ACC112 (cell line): ENCODE measurements around the gene TAF1.
"Not testable (repeated sequence)": the region's sequence is repeated elsewhere in the genome, so short reads cannot be mapped to it uniquely, and the experiment has no call there.

Experiments used
- H2AFZ ChIP-seq: fragments of 200-600 bp; sonication (generic); one replicate; pipeline ENCODE4 v1.6.0; 2017; ENCODE audit warnings: antibody characterized with exemption, low read length; ENCODE audit not compliant: unreplicated experiment
- H3K27ac ChIP-seq: fragments of 200-600 bp; sonication (generic); 2 replicates; pipeline ENCODE4 v1.5.1; 2014; ENCODE audit warnings: low read depth, mild to moderate bottlenecking, antibody characterized with exemption, low read length, moderate library complexity
- H3K27me3 ChIP-seq: fragments of 200-600 bp; sonication (generic); 2 replicates; pipeline ENCODE4 v1.6.1; 2014; ENCODE audit warnings: mild to moderate bottlenecking, antibody characterized with exemption, low read length, moderate library complexity, mixed read lengths; ENCODE audit not compliant: insufficient read depth
- H3K36me3 ChIP-seq: fragments of 200-600 bp; sonication (generic); 2 replicates; pipeline ENCODE4 v1.6.1; 2016; ENCODE audit warnings: mild to moderate bottlenecking, antibody characterized with exemption, low read length, moderate library complexity, mixed read lengths; ENCODE audit not compliant: insufficient read depth
- H3K4me1 ChIP-seq: fragments of 200-600 bp; sonication (generic); one replicate; pipeline ENCODE4 v1.6.1; 2016; ENCODE audit warnings: low read length, mixed read lengths; ENCODE audit not compliant: insufficient read depth, unreplicated experiment, control insufficient read depth
- H3K4me3 ChIP-seq: fragments of 200-600 bp; sonication (generic); 2 replicates; pipeline ENCODE4 v1.5.1; 2014; ENCODE audit warnings: mild to moderate bottlenecking, low read depth, low read length
- H3K79me2 ChIP-seq: fragments of 200-600 bp; sonication (generic); one replicate; pipeline ENCODE4 v1.6.0; 2016; ENCODE audit warnings: low read length; ENCODE audit not compliant: control insufficient read depth, unreplicated experiment, insufficient read depth

Gene TAF1

GRCh38 chrX:71438750-71439149 lies 72.6 kb downstream of the TAF1 start:
- Histone ChIP-seq H3K4me1 (no peaks in the 10 kb centered on the region), H3K4me3 (no peak overlapping the region), H3K36me3 (no peaks in the 10 kb centered on the region), H2AFZ (no peak overlapping the region), H3K27me3 (no peaks in the 10 kb centered on the region), H3K79me2 (no peaks in the 10 kb centered on the region), H3K27ac (no peak overlapping the region)

DNA sequence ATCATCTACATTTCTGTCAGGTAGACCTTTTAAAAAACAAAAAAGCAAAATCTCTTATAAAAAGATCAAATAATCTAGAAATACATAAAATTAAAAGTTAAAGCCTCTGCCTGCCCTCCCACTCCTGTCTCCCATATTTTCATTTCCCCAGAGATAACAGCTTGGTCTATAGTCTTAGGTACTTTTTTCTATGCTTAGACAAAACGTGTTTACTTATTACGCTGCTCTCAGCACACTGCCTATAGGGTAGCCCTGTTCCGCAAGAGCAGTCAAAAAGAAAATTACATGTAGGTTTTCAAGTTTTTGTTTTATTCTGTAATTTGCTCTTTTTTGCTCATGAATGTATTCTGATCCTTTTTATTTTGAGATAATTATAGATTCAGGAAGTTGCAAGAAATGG lies 73.3 kb downstream of the TAF1 start:
- no peaks in the 10 kb centered on the region for H3K27me3 ChIP-seq
- no peaks in the 10 kb centered on the region for H3K36me3 ChIP-seq
- no peak overlapping the region for H3K4me3 ChIP-seq
- H3K4me1 ChIP-seq: no peaks in the 10 kb centered on the region
- H3K27ac ChIP-seq: no peak overlapping the region
- no peaks in the 10 kb centered on the region for H3K79me2 ChIP-seq
- no peak overlapping the region for H2AFZ ChIP-seq

- H3K4me1 ChIP-seq: no peaks in the 10 kb centered on the region
- H3K79me2 ChIP-seq: no peaks in the 10 kb centered on the region
- no peaks in the 10 kb centered on the region for H3K27me3 ChIP-seq
- H3K4me3 ChIP-seq: no peak overlapping the region
- no peak overlapping the region for H3K27ac ChIP-seq
- H3K36me3 ChIP-seq: no peaks in the 10 kb centered on the region
- no peak overlapping the region for H2AFZ ChIP-seq
These were observed 73.7 kb downstream of the TAF1 start for GRCh38 chrX:71439896-71440295.

DNA sequence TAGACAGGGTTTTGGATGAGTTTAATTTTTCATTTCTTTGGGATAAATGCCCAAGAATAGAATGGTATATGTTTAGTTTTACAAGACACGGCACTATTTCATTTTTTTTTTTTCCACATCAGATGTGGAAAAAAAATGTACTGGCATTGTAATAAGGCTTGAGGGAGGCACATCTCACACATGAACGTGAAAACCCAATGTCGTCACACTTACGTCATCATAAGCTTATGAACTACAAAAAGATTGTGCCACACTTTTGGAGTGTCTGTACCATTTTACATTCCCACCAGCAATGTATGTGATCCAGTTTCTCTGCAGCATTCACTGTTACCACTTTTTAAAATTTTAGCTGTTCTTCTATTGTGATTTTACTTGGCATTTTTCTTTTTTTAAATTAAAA lies 74.2 kb downstream of the TAF1 start:
- Histone ChIP-seq H3K79me2 (no peaks in the 10 kb centered on the region), H2AFZ (no peak overlapping the region), H3K4me3 (no peak overlapping the region), H3K4me1 (no peaks in the 10 kb centered on the region), H3K27ac (no peak overlapping the region), H3K36me3 (no peaks in the 10 kb centered on the region), H3K27me3 (no peaks in the 10 kb centered on the region)

GRCh38 chrX:71441809-71442208 lies 75.7 kb downstream of the TAF1 start:
- H3K27me3 ChIP-seq, H3K36me3 ChIP-seq, H3K4me1 ChIP-seq: not testable (repeated sequence)

GRCh38 chrX:71450433-71451106 lies 84.4 kb downstream of the TAF1 start:
- Histone ChIP-seq H3K4me1 (peaks cover 2% of the 10 kb centered on the region), H3K27me3 (no peaks in the 10 kb centered on the region), H2AFZ (no peak overlapping the region), H3K27ac (no peak overlapping the region), H3K4me3 (no peak overlapping the region), H3K36me3 (peaks cover 5% of the 10 kb centered on the region; the same call in 1 of the 2 replicates), H3K79me2 (no peaks in the 10 kb centered on the region)

More at GRCh38 chrX:71441809-71442208, 75.7 kb downstream of the TAF1 start:
- H3K27ac ChIP-seq, H3K79me2 ChIP-seq, H2AFZ ChIP-seq, H3K4me3 ChIP-seq: not testable (repeated sequence)

- H3K27me3 ChIP-seq, H2AFZ ChIP-seq, H3K36me3 ChIP-seq, H3K27ac ChIP-seq, H3K79me2 ChIP-seq, H3K4me3 ChIP-seq, H3K4me1 ChIP-seq: not testable (repeated sequence)
These were observed 85.4 kb downstream of the TAF1 start for GRCh38 chrX:71451518-71451917.

DNA sequence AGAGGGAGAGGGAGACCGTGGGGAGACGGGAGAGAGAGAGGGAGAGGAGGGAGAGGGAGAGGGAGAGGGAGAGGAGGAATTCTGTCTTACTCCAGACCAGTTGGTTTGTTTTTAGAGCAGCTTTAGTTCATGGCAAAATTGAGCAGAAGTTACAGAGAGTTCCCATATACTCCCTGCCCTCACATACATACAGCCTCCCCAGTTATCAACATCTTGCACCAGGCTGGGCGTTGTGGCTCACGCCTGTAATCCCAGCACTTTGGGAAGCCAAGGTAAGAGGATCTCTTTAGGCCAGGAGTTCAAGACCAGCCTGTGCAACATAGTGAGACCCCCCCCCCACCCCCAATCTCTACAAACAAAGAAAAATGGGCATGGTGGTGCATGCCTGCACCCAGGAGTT lies 86.9 kb downstream of the TAF1 start:
- no peak overlapping the region for H3K27ac ChIP-seq
- H3K36me3 ChIP-seq: peaks cover 5% of the 10 kb centered on the region; the same call in 1 of the 2 replicates
- H3K4me1 ChIP-seq: peaks cover 2% of the 10 kb centered on the region
- no peak overlapping the region for H3K4me3 ChIP-seq
- H2AFZ ChIP-seq: no peak overlapping the region
- no peaks in the 10 kb centered on the region for H3K27me3 ChIP-seq
- H3K79me2 ChIP-seq: no peaks in the 10 kb centered on the region

GRCh38 chrX:71454222-71454621 lies 88.1 kb downstream of the TAF1 start:
- Histone ChIP-seq H3K79me2 (no peaks in the 10 kb centered on the region), H2AFZ (no peak overlapping the region), H3K36me3 (peaks cover 5% of the 10 kb centered on the region; the same call in 1 of the 2 replicates), H3K27me3 (no peaks in the 10 kb centered on the region), H3K4me1 (peaks cover 2% of the 10 kb centered on the region), H3K27ac (no peak overlapping the region), H3K4me3 (no peak overlapping the region)

GRCh38 chrX:71458866-71459265 lies 92.7 kb downstream of the TAF1 start:
- H3K4me3 ChIP-seq: no peak overlapping the region
- H3K79me2 ChIP-seq: no peaks in the 10 kb centered on the region
- no peak overlapping the region for H2AFZ ChIP-seq
- peaks cover 17% of the 10 kb centered on the region for H3K36me3 ChIP-seq
- no peak overlapping the region for H3K27ac ChIP-seq
- no peaks in the 10 kb centered on the region for H3K27me3 ChIP-seq
- H3K4me1 ChIP-seq: peaks cover 2% of the 10 kb centered on the region

DNA sequence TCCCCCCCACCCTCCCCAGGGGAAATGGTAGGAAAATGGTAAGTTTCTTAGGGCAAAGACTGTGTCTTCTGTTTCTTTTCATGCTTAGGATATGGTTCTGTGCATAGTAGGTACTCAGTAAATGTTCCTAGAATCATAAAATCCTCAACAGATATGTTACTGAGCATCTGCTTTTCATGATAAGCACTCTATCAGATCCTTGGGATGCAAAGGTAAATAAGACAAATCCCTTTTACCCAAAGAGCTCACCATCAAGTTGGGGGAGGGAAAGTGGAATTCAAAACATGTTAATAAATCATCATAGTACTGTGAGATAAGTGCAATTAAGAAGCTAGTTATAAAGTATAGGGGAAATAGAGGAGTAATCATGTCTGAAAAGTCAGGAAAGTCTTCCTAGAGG lies 98.8 kb downstream of the TAF1 start:
- Histone ChIP-seq H3K79me2 (no peaks in the 10 kb centered on the region), H3K36me3 (peaks cover 12% of the 10 kb centered on the region; the same call in 1 of the 2 replicates), H3K27ac (no peak overlapping the region), H3K4me1 (no peaks in the 10 kb centered on the region), H3K27me3 (no peaks in the 10 kb centered on the region), H2AFZ (no peak overlapping the region), H3K4me3 (no peak overlapping the region)
